ENCODE data around the gene AQP1.

AQP1 gene

GRCh38 chr7:30896036-30896435, 15.6 kb upstream of the AQP1 start:
- Histone ChIP-seq H3K4me2 (ENCODE audit: low read length, poor library complexity, severe bottlenecking) (no peak overlapping the region), H3K27me3 (ENCODE audit: control insufficient read depth in 1 of 2, insufficient read depth in 1 of 2, low read length in 2 of 2) (no peaks in the 10 kb centered on the region), H3K36me3 (ENCODE audit: control insufficient read depth in 1 of 2, insufficient read depth in 2 of 2, low read depth in 1 of 2, low read length in 2 of 2) (peaks cover 0 to 10% of the 10 kb centered on the region in 2 experiments), H3K18ac (ENCODE audit: low read depth in 1 of 2, low read length in 2 of 2) (peak overlapping the region in 1 of 2 experiments; percentile 48), H3K23ac (ENCODE audit: low read length in 2 of 2) (no peak overlapping the region), H2BK120ac (ENCODE audit: low read depth, low read length) (no peak overlapping the region), H3K79me1 (replicated peaks; ENCODE audit: low read length, poor library complexity, severe bottlenecking) (no peaks in the 10 kb centered on the region), H2AK5ac (ENCODE audit: low read length, severe bottlenecking) (peak overlapping the region; percentile 71), H3K4me1 (ENCODE audit: control insufficient read depth, insufficient read depth, low read depth, low read length) (peaks cover 62% of the 10 kb centered on the region), H3K14ac (ENCODE audit: low read length in 2 of 2) (peak overlapping the region in 1 of 2 experiments; percentile 37), H2BK5ac (ENCODE audit: low read depth, low read length, poor library complexity, severe bottlenecking) (no peak overlapping the region), H2BK15ac (ENCODE audit: low read depth, poor library complexity, severe bottlenecking) (no peak overlapping the region), H2AFZ (ENCODE audit: low read depth, low read length) (no peak overlapping the region), H3K9ac (ENCODE audit: low read length) (no peak overlapping the region), H3K4ac (ENCODE audit: low read depth in 1 of 2, low read length in 2 of 2) (no peak overlapping the region), H3K4me3 (ENCODE audit: insufficient read depth in 1 of 2, low read depth in 1 of 2, low read length in 2 of 2) (no peak overlapping the region), H4K8ac (ENCODE audit: low read length) (no peak overlapping the region), H2BK12ac (ENCODE audit: low read length in 2 of 2) (no peak overlapping the region), H3K9me3 (ENCODE audit: control insufficient read depth, low read length) (no peaks in the 10 kb centered on the region), H4K91ac (ENCODE audit: low read length) (no peak overlapping the region), H3K27ac (ENCODE audit: low read length, poor library complexity, severe bottlenecking) (no peak overlapping the region)
- WGBS: 86% methylated on average over 8 of the region's 9 CpGs
- no peak for DNase-seq

DNA sequence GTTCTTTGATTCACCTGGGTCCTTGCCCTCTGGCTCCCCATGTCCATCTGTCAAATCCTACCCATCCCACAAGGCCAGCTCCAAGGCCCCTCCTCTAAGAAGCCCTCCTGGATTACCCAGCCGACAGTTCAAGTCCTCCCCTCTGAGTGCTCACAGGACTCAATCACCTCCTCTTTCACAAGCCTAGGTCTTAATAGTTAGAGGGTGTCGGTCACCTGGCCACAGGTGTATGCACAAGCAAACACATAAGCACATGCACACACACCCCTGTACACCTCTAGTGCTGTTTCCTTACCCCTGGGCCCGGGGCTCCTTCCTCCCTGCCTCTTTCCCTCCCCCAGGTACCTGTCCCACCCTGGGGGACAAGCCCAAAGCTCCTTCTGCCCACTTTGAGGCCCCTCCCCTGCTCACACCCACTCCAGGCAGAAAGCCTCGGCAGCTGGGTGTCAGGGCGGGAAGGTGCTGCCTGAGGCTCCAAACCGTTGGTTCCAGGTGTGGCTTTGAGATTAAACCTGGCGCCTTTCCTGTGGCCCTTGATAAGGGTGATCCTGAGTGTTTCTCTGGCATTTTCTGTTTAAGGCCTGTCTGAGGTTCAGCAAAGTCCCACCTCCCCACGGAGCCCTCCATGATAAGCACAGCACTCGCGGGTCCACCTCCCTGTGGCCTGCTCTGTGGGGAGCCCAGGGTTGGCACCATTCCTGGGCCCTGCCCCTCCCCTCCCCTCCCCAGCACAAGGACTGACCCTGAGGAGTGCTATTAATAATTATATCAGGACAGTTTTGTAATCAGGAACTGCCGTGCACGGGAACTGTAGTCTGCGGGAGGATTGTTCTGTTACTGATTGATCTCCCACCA, 14.6 kb upstream of the AQP1 start:
- no peak overlapping the region for H3K23ac ChIP-seq (ENCODE audit: low read length in 2 of 2)
- no peaks in the 10 kb centered on the region for H3K9me3 ChIP-seq (ENCODE audit: control insufficient read depth, low read length)
- H3K27me3 ChIP-seq (ENCODE audit: control insufficient read depth in 1 of 2, insufficient read depth in 1 of 2, low read length in 2 of 2): no peaks in the 10 kb centered on the region
- H3K4me1 ChIP-seq (ENCODE audit: control insufficient read depth, insufficient read depth, low read depth, low read length): peaks cover 62% of the 10 kb centered on the region
- peaks cover 0 to 7% of the 10 kb centered on the region in 2 experiments for H3K36me3 ChIP-seq (ENCODE audit: control insufficient read depth in 1 of 2, insufficient read depth in 2 of 2, low read depth in 1 of 2, low read length in 2 of 2)
- H2BK5ac ChIP-seq (ENCODE audit: low read depth, low read length, poor library complexity, severe bottlenecking): no peak overlapping the region
- no peak overlapping the region for H3K4ac ChIP-seq (ENCODE audit: low read depth in 1 of 2, low read length in 2 of 2)
- peak overlapping the region; percentile 71 for H2AK5ac ChIP-seq (ENCODE audit: low read length, severe bottlenecking)
- peak overlapping the region; percentile 23 for H3K4me2 ChIP-seq (ENCODE audit: low read length, poor library complexity, severe bottlenecking)
- no peak overlapping the region for H3K9ac ChIP-seq (ENCODE audit: low read length)
- H2AFZ ChIP-seq (ENCODE audit: low read depth, low read length): no peak overlapping the region
- WGBS: 61% methylated on average over 12 of the region's 13 CpGs
- H3K4me3 ChIP-seq (ENCODE audit: insufficient read depth in 1 of 2, low read depth in 1 of 2, low read length in 2 of 2): no peak overlapping the region
- H2BK12ac ChIP-seq (ENCODE audit: low read length in 2 of 2): no peak overlapping the region
- no peak overlapping the region for H3K14ac ChIP-seq (ENCODE audit: low read length in 2 of 2)
- no peaks in the 10 kb centered on the region for H3K79me1 ChIP-seq (replicated peaks; ENCODE audit: low read length, poor library complexity, severe bottlenecking)
- no peak overlapping the region for H4K8ac ChIP-seq (ENCODE audit: low read length)
- no peak overlapping the region for H3K27ac ChIP-seq (ENCODE audit: low read length, poor library complexity, severe bottlenecking)
- no peak overlapping the region for H2BK120ac ChIP-seq (ENCODE audit: low read depth, low read length)
- H3K18ac ChIP-seq (ENCODE audit: low read depth in 1 of 2, low read length in 2 of 2): no peak overlapping the region
- no peak overlapping the region for H4K91ac ChIP-seq (ENCODE audit: low read length)
- no peak for DNase-seq
- no peak overlapping the region for H2BK15ac ChIP-seq (ENCODE audit: low read depth, poor library complexity, severe bottlenecking)

DNA sequence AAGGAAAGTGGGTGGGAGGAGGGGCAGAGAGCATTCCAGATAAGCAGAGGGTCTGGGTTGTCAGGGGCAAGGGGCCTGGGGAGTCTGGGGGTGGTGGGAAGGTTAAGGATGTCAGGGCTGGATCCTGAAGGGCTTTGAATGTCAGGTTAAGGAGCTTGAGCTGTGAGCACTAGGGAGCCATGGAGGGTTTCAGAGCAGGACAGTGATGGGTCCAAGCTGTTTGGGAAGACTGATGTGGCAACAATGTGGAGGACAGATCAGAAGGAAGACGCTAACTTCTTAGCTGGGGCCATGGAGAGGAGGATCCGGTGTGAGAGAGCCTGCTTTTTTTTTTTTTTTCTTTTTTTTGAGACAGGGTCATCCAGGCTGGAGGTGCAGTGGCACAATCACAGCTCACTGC, 13.9 kb upstream of the AQP1 start:
- WGBS: 83% methylated on average over 2 of the region's 2 CpGs
- Histone ChIP-seq H2BK5ac (ENCODE audit: low read depth, low read length, poor library complexity, severe bottlenecking) (no peak overlapping the region), H3K14ac (ENCODE audit: low read length in 2 of 2) (no peak overlapping the region), H3K27ac (ENCODE audit: low read length, poor library complexity, severe bottlenecking) (no peak overlapping the region), H3K36me3 (ENCODE audit: control insufficient read depth in 1 of 2, insufficient read depth in 2 of 2, low read depth in 1 of 2, low read length in 2 of 2) (peaks cover 0 to 3% of the 10 kb centered on the region in 2 experiments), H2BK120ac (ENCODE audit: low read depth, low read length) (no peak overlapping the region), H3K9ac (ENCODE audit: low read length) (no peak overlapping the region), H4K8ac (ENCODE audit: low read length) (no peak overlapping the region), H2AK5ac (ENCODE audit: low read length, severe bottlenecking) (peak overlapping the region; percentile 92), H4K91ac (ENCODE audit: low read length) (no peak overlapping the region), H3K18ac (ENCODE audit: low read depth in 1 of 2, low read length in 2 of 2) (no peak overlapping the region), H3K27me3 (ENCODE audit: control insufficient read depth in 1 of 2, insufficient read depth in 1 of 2, low read length in 2 of 2) (no peaks in the 10 kb centered on the region), H3K4me2 (ENCODE audit: low read length, poor library complexity, severe bottlenecking) (no peak overlapping the region), H3K4me1 (ENCODE audit: control insufficient read depth, insufficient read depth, low read depth, low read length) (peaks cover 65% of the 10 kb centered on the region), H2AFZ (ENCODE audit: low read depth, low read length) (no peak overlapping the region), H3K9me3 (ENCODE audit: control insufficient read depth, low read length) (no peaks in the 10 kb centered on the region), H3K23ac (ENCODE audit: low read length in 2 of 2) (no peak overlapping the region), H3K79me1 (replicated peaks; ENCODE audit: low read length, poor library complexity, severe bottlenecking) (no peaks in the 10 kb centered on the region), H2BK15ac (ENCODE audit: low read depth, poor library complexity, severe bottlenecking) (no peak overlapping the region), H3K4me3 (ENCODE audit: insufficient read depth in 1 of 2, low read depth in 1 of 2, low read length in 2 of 2) (no peak overlapping the region), H2BK12ac (ENCODE audit: low read length in 2 of 2) (no peak overlapping the region), H3K4ac (ENCODE audit: low read depth in 1 of 2, low read length in 2 of 2) (no peak overlapping the region)
- DNase-seq: no peak

DNA sequence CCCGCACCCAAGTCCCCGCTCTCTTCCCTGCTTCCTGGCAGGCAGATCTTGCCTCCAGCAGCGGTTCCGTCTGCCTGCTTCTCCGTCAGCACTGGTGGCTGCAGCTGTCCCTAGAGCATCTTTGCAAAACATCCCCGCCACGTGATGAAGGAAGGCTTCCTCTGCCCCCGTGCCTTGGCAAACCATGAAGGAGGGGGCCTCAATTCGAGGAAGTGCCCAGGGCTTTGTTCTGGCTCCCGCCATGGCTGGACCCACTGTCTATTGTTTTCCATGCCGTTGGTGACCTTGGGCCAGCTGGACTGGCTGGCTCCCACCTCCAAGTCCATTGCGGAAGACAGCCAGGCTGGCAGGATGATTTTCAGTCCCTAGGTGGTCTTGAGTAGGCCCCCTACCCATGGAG, 13.2 kb upstream of the AQP1 start:
- no peak overlapping the region for H2AFZ ChIP-seq (ENCODE audit: low read depth, low read length)
- no peak overlapping the region for H2BK12ac ChIP-seq (ENCODE audit: low read length in 2 of 2)
- H3K4me1 ChIP-seq (ENCODE audit: control insufficient read depth, insufficient read depth, low read depth, low read length): peaks cover 61% of the 10 kb centered on the region
- no peaks in the 10 kb centered on the region for H3K27me3 ChIP-seq (ENCODE audit: control insufficient read depth in 1 of 2, insufficient read depth in 1 of 2, low read length in 2 of 2)
- H2BK120ac ChIP-seq (ENCODE audit: low read depth, low read length): peak overlapping the region; percentile 11
- no peak overlapping the region for H3K4me2 ChIP-seq (ENCODE audit: low read length, poor library complexity, severe bottlenecking)
- peak overlapping the region in 1 of 2 experiments; percentile 14 for H3K14ac ChIP-seq (ENCODE audit: low read length in 2 of 2)
- H2BK5ac ChIP-seq (ENCODE audit: low read depth, low read length, poor library complexity, severe bottlenecking): no peak overlapping the region
- H4K8ac ChIP-seq (ENCODE audit: low read length): no peak overlapping the region
- H3K4me3 ChIP-seq (ENCODE audit: insufficient read depth in 1 of 2, low read depth in 1 of 2, low read length in 2 of 2): no peak overlapping the region
- peak overlapping the region; percentile 94 for H2AK5ac ChIP-seq (ENCODE audit: low read length, severe bottlenecking)
- H3K4ac ChIP-seq (ENCODE audit: low read depth in 1 of 2, low read length in 2 of 2): no peak overlapping the region
- H3K23ac ChIP-seq (ENCODE audit: low read length in 2 of 2): no peak overlapping the region
- WGBS: 90% methylated on average over 12 of the region's 12 CpGs
- H3K9me3 ChIP-seq (ENCODE audit: control insufficient read depth, low read length): no peaks in the 10 kb centered on the region
- no peak overlapping the region for H3K18ac ChIP-seq (ENCODE audit: low read depth in 1 of 2, low read length in 2 of 2)
- no peaks in the 10 kb centered on the region for H3K79me1 ChIP-seq (replicated peaks; ENCODE audit: low read length, poor library complexity, severe bottlenecking)
- no peak overlapping the region for H3K27ac ChIP-seq (ENCODE audit: low read length, poor library complexity, severe bottlenecking)
- H2BK15ac ChIP-seq (ENCODE audit: low read depth, poor library complexity, severe bottlenecking): no peak overlapping the region
- no peak overlapping the region for H4K91ac ChIP-seq (ENCODE audit: low read length)
- no peak overlapping the region for H3K9ac ChIP-seq (ENCODE audit: low read length)
- no peaks in the 10 kb centered on the region for H3K36me3 ChIP-seq (ENCODE audit: control insufficient read depth in 1 of 2, insufficient read depth in 2 of 2, low read depth in 1 of 2, low read length in 2 of 2)
- DNase-seq: no peak

All from mesenchymal stem cell (in vitro differentiated cells and primary cell).